Central memory CD8-positive, alpha-beta T cell (primary cell): ENCODE data around the gene STIM2.

Source experiments
- ATAC-seq: fragments of 150-1000 bp; cut with Tn5 transposase; replicated peaks from 2 replicates; pipeline ENCODE4 v1.10.0; 2022; ENCODE audit warnings: mild to moderate bottlenecking, moderate FRiP score, moderate number of reproducible peaks; ENCODE audit not compliant: poor library complexity, severe bottlenecking; ENCODE audit errors: extremely low read depth
- DNase-seq, 2 donors: peaks; one replicate each; pipeline ENCODE4 v3.0.0; 2021; ENCODE audit warnings: low spot score in 2 of 2
- H3K27ac Mint-ChIP-seq: one replicate; pipeline ENCODE4 v1.8.0; 2022; ENCODE audit warnings: low read depth, mild to moderate bottlenecking, moderate library complexity, mixed read lengths
- H3K27me3 Mint-ChIP-seq: one replicate; pipeline ENCODE4 v1.8.0; 2022; ENCODE audit warnings: mixed read lengths
- H3K36me3 Mint-ChIP-seq: one replicate; pipeline ENCODE4 v1.8.0; 2022; ENCODE audit warnings: mild to moderate bottlenecking, moderate library complexity, mixed read lengths; ENCODE audit not compliant: insufficient read depth
- H3K4me1 Mint-ChIP-seq: one replicate; pipeline ENCODE4 v1.8.0; 2022; ENCODE audit warnings: mixed read lengths
- H3K4me3 Mint-ChIP-seq: one replicate; pipeline ENCODE4 v1.8.0; 2022; ENCODE audit warnings: mild to moderate bottlenecking, moderate library complexity, mixed read lengths
- H3K9me3 Mint-ChIP-seq: one replicate; pipeline ENCODE4 v1.8.0; 2022; ENCODE audit warnings: mixed read lengths

Gene STIM2

GRCh38 chr4:27005905-27006590 is 145.4 kb downstream of the STIM2 start:
- ATAC-seq (no peak), DNase-seq (no peak)
- H3K9me3 Mint-ChIP-seq, result no peaks in the 10 kb centered on the region
- peaks cover 19% of the 10 kb centered on the region for H3K4me1 Mint-ChIP-seq
- peaks cover 16% of the 10 kb centered on the region for H3K36me3 Mint-ChIP-seq
- H3K27me3 Mint-ChIP-seq, result no peaks in the 10 kb centered on the region
- H3K27ac Mint-ChIP-seq, result no peak overlapping the region
- H3K4me3 Mint-ChIP-seq, result no peak overlapping the region

DNA sequence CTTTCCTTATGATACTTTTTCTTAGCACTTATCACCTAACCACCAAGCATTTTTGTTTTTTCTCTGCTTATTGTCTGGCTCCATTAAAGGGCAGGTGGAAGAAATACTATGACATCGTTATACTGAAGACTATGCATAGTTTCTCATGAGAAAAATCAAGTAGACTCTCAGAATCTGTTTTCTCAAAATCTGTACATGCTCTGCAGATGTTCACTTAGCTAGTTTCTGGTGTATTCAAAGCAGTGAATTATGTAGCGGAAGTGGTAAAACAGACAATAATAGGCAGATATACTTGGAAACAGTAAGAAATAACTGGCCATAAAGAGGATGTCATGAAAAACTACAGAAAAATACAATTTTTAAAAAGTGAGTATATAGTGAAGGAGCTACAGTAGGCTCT is 146.0 kb downstream of the STIM2 start:
- Mint-ChIP-seq H3K4me1 (peaks cover 19% of the 10 kb centered on the region), H3K27me3 (no peaks in the 10 kb centered on the region), H3K4me3 (no peak overlapping the region), H3K36me3 (peaks cover 17% of the 10 kb centered on the region), H3K9me3 (no peaks in the 10 kb centered on the region), H3K27ac (no peak overlapping the region)
- ATAC-seq (no peak), DNase-seq (no peak)

DNA sequence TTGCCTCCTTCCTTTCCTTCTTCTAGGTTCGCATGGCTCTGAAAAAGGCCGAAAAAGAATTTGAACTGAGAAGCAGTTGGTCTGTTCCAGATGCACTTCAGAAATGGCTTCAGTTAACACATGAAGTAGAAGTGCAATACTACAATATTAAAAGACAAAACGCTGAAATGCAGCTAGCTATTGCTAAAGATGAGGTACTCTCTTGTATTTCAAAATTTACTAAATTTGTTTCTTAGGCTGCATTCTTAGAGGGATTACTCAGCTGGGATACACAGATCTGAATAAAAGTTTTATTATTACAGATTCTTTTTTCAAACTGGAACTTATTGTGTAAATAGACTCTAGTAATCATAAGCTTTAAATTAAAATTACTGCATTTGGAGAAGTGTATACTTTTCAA is 146.9 kb downstream of the STIM2 start:
- Mint-ChIP-seq H3K27ac (no peak overlapping the region), H3K27me3 (no peaks in the 10 kb centered on the region), H3K36me3 (peaks cover 18% of the 10 kb centered on the region), H3K4me3 (no peak overlapping the region), H3K9me3 (no peaks in the 10 kb centered on the region), H3K4me1 (peaks cover 19% of the 10 kb centered on the region)
- ATAC-seq (no peak), DNase-seq (no peak)

GRCh38 chr4:27008679-27009078 is 148.0 kb downstream of the STIM2 start:
- H3K36me3 Mint-ChIP-seq, result peaks cover 14% of the 10 kb centered on the region

GRCh38 chr4:27009539-27009938 is 148.9 kb downstream of the STIM2 start:
- DNase-seq (no peak), ATAC-seq (no peak)
- H3K4me3 Mint-ChIP-seq, result no peak overlapping the region
- no peaks in the 10 kb centered on the region for H3K9me3 Mint-ChIP-seq
- peaks cover 14% of the 10 kb centered on the region for H3K36me3 Mint-ChIP-seq
- no peaks in the 10 kb centered on the region for H3K27me3 Mint-ChIP-seq
- no peak overlapping the region for H3K27ac Mint-ChIP-seq
- H3K4me1 Mint-ChIP-seq, result no peaks in the 10 kb centered on the region

More at GRCh38 chr4:27008679-27009078, 148.0 kb downstream of the STIM2 start:
- Mint-ChIP-seq H3K9me3 (no peaks in the 10 kb centered on the region), H3K4me3 (no peak overlapping the region), H3K4me1 (peaks cover 8% of the 10 kb centered on the region), H3K27ac (no peak overlapping the region), H3K27me3 (no peaks in the 10 kb centered on the region)
- no peak for ATAC-seq
- DNase-seq, result no peak

- Mint-ChIP-seq H3K9me3 (no peaks in the 10 kb centered on the region), H3K4me1 (peaks cover 7% of the 10 kb centered on the region), H3K4me3 (no peak overlapping the region), H3K27ac (no peak overlapping the region), H3K36me3 (peaks cover 14% of the 10 kb centered on the region), H3K27me3 (no peaks in the 10 kb centered on the region)
- ATAC-seq (no peak), DNase-seq (peak; percentile 31 to 41)
Measured at GRCh38 chr4:27010334-27010940, 149.8 kb downstream of the STIM2 start.

DNA sequence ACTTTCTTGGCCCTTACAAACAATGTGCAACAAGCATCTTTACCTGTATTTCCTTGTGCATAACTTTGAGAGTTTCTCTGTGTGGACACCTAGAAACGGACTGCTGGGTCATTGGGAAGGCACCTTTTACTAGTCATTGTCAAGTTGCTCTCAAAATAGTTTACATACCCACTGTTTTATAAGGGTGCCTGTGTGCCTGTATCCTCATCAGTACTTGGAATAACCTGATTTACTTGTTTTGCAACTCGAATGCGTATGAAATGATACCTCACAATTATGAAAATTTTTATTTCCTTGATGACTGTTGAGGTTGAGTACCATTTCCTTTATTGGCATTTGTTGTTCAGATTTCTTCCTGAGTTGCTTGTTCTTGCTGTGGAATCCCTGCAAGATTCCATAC is 150.8 kb downstream of the STIM2 start:
- Mint-ChIP-seq H3K27me3 (no peaks in the 10 kb centered on the region), H3K9me3 (peaks cover 5% of the 10 kb centered on the region), H3K36me3 (peaks cover 14% of the 10 kb centered on the region), H3K4me1 (peaks cover 16% of the 10 kb centered on the region), H3K4me3 (no peak overlapping the region), H3K27ac (no peak overlapping the region)
- no peak for DNase-seq
- no peak for ATAC-seq

- no peak overlapping the region for H3K4me3 Mint-ChIP-seq
- H3K27ac Mint-ChIP-seq, result no peak overlapping the region
- peaks cover 17% of the 10 kb centered on the region for H3K36me3 Mint-ChIP-seq
- DNase-seq (no peak), ATAC-seq (no peak)
- no peaks in the 10 kb centered on the region for H3K27me3 Mint-ChIP-seq
- peaks cover 29% of the 10 kb centered on the region for H3K4me1 Mint-ChIP-seq
- peaks cover 5% of the 10 kb centered on the region for H3K9me3 Mint-ChIP-seq
Measured at GRCh38 chr4:27013012-27013411, 152.4 kb downstream of the STIM2 start.

GRCh38 chr4:27016551-27016950 is 155.9 kb downstream of the STIM2 start:
- ATAC-seq (no peak), DNase-seq (no peak)
- H3K36me3 Mint-ChIP-seq, result peaks cover 27% of the 10 kb centered on the region
- no peak overlapping the region for H3K27ac Mint-ChIP-seq
- peaks cover 5% of the 10 kb centered on the region for H3K9me3 Mint-ChIP-seq
- no peaks in the 10 kb centered on the region for H3K27me3 Mint-ChIP-seq
- H3K4me1 Mint-ChIP-seq, result peaks cover 34% of the 10 kb centered on the region
- no peak overlapping the region for H3K4me3 Mint-ChIP-seq

DNA sequence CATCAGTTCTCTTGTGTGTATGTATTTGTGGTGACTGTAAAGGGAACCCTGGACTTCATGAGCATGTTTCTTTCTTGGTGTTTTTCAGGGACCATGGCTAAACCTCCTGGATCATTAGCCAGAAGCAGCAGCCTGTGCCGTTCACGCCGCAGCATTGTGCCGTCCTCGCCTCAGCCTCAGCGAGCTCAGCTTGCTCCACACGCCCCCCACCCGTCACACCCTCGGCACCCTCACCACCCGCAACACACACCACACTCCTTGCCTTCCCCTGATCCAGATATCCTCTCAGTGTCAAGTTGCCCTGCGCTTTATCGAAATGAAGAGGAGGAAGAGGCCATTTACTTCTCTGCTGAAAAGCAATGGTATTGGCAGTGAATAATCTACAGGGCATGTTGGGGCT is 157.0 kb downstream of the STIM2 start:
- H3K36me3 Mint-ChIP-seq, result peaks cover 34% of the 10 kb centered on the region
- DNase-seq (no peak), ATAC-seq (no peak)
- peaks cover 34% of the 10 kb centered on the region for H3K4me1 Mint-ChIP-seq
- no peak overlapping the region for H3K4me3 Mint-ChIP-seq
- H3K9me3 Mint-ChIP-seq, result peaks cover 5% of the 10 kb centered on the region
- no peaks in the 10 kb centered on the region for H3K27me3 Mint-ChIP-seq
- no peak overlapping the region for H3K27ac Mint-ChIP-seq

DNA sequence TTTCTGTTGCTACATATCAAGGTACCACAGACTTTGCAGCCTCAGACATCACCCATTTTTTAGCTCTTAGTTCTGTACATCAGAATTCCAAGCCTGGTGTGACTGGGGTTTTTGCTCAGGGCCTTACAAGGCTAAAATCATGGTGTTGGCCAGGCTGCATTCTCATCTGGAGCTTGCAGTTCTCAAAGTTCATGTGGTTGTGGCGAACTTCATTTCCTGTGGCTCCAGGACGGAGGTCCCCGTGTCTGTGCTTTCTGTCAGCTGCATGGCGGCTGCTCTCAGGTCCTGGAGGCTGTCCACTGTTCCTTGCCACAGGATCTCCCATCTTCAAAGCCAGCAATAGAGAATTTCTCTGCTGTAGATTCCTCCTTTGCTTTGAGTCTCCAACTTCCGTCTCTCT is 157.4 kb downstream of the STIM2 start:
- H3K4me3 Mint-ChIP-seq, result no peak overlapping the region
- peaks cover 5% of the 10 kb centered on the region for H3K9me3 Mint-ChIP-seq
- no peak overlapping the region for H3K27ac Mint-ChIP-seq
- peaks cover 34% of the 10 kb centered on the region for H3K4me1 Mint-ChIP-seq
- H3K36me3 Mint-ChIP-seq, result peaks cover 37% of the 10 kb centered on the region
- no peaks in the 10 kb centered on the region for H3K27me3 Mint-ChIP-seq
- no peak for DNase-seq
- ATAC-seq, result no peak

- Mint-ChIP-seq H3K4me1 (peaks cover 34% of the 10 kb centered on the region), H3K9me3 (peaks cover 5% of the 10 kb centered on the region), H3K27me3 (no peaks in the 10 kb centered on the region), H3K36me3 (peaks cover 43% of the 10 kb centered on the region), H3K27ac (no peak overlapping the region), H3K4me3 (no peak overlapping the region)
- ATAC-seq (no peak), DNase-seq (no peak)
Measured at GRCh38 chr4:27018910-27019309, 158.3 kb downstream of the STIM2 start.

DNA sequence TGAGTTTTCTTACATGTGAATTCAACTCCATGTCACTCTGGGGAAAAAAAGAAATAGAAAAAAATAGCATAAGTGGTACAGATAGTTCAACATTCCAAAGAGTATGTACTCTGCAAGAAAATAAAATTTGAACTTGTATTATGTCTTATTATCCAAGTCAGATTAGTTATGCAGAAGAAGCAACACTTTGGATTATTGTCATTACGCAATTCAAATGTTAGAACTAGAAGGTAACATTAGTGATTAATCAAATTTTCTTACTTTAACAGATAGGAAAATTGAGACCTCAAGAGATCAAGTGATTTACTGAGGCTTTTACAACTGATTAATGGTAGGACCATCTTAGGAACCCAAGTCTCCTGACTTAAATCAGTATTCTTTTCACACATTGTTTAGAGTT is 159.1 kb downstream of the STIM2 start:
- Mint-ChIP-seq H3K27me3 (no peaks in the 10 kb centered on the region), H3K9me3 (peaks cover 5% of the 10 kb centered on the region), H3K4me1 (peaks cover 34% of the 10 kb centered on the region), H3K36me3 (peaks cover 46% of the 10 kb centered on the region), H3K4me3 (no peak overlapping the region), H3K27ac (no peak overlapping the region)
- DNase-seq, result no peak
- no peak for ATAC-seq
